Brain microvascular endothelial cell (primary cell): ENCODE data around the gene RDH5.

Experiments used
- DNase-seq: peaks from one replicate; pipeline ENCODE4 v3.0.0-alpha.2; 2020
- H3K27ac ChIP-seq: fragments of 250-450 bp; sonication (Bioruptor Pico); 2 replicates; pipeline ENCODE4 v1.5.1; 2020; ENCODE audit warnings: mild to moderate bottlenecking, moderate library complexity
- H3K27me3 ChIP-seq: fragments of 250-450 bp; sonication (Bioruptor Pico); replicated peaks from 2 replicates; pipeline ENCODE4 v1.5.1; 2020; ENCODE audit warnings: mild to moderate bottlenecking
- H3K36me3 ChIP-seq: fragments of 250-450 bp; sonication (Bioruptor Pico); replicated peaks from 2 replicates; pipeline ENCODE4 v1.5.1; 2020; ENCODE audit warnings: mild to moderate bottlenecking
- H3K4me3 ChIP-seq: 2 replicates; pipeline ENCODE4 v1.5.1; 2011; ENCODE audit warnings: low read depth, mild to moderate bottlenecking, control low read depth, low read length, moderate library complexity
- in situ Hi-C: cut with HindIII; loops from 2 replicates; pipeline ENCODE4 v1.10.0; 2017; ENCODE audit warnings: low sequenced_read_pairs, low pct_ligation_motif_present
- TF ChIP-seq, protein P1 (sequence below): IDR thresholded peaks from 2 replicates; pipeline ENCODE4 v1.5.1; 2011; ENCODE audit warnings: low read depth, mild to moderate bottlenecking, moderate library complexity, low read length, control low read depth, inconsistent platforms; ENCODE audit errors: missing control alignments

Gene RDH5

DNA sequence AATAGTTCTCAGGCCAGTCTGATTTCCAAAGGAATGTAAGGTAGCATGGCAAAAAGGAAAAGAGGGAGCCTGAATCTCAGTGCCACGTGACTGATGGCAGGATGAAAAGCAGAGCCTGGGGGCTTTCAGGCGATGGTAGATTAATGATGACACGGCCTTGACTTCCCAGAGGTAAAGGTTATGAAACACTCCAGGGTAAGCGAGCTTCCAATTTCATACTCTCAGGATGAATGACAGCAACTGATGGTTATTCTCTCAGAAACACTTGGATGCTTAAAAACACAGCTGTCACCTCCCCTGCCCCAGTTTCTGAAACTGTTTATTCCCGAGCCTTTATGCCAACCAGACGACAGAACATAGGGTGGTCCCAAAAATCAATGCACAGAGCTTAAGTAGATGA lies 51.5 kb downstream of the RDH5 start:
- no peak overlapping the region for H3K27ac ChIP-seq
- H3K4me3 ChIP-seq: no peak overlapping the region
- H3K36me3 ChIP-seq: peaks cover 17% of the 10 kb centered on the region
- TF ChIP-seq, protein P1, sequence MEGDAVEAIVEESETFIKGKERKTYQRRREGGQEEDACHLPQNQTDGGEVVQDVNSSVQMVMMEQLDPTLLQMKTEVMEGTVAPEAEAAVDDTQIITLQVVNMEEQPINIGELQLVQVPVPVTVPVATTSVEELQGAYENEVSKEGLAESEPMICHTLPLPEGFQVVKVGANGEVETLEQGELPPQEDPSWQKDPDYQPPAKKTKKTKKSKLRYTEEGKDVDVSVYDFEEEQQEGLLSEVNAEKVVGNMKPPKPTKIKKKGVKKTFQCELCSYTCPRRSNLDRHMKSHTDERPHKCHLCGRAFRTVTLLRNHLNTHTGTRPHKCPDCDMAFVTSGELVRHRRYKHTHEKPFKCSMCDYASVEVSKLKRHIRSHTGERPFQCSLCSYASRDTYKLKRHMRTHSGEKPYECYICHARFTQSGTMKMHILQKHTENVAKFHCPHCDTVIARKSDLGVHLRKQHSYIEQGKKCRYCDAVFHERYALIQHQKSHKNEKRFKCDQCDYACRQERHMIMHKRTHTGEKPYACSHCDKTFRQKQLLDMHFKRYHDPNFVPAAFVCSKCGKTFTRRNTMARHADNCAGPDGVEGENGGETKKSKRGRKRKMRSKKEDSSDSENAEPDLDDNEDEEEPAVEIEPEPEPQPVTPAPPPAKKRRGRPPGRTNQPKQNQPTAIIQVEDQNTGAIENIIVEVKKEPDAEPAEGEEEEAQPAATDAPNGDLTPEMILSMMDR: no peak
- no peaks in the 10 kb centered on the region for H3K27me3 ChIP-seq
- no peak for DNase-seq
- in situ Hi-C loops: no loop called here
